Dermis microvascular lymphatic vessel endothelial cell (primary cell): ENCODE data around the gene NPAS3. TPM values are rescaled to one million over a fixed set of nuclear protein-coding genes. Genes with fewer than 3 reads are reported as not detected.

Source experiments
- DNase-seq, 2 donors: peaks; one replicate each; pipeline versions ENCODE4 v3.0.0 to v3.0.0-alpha.2; 2010; ENCODE audit warnings: low read depth in 2 of 2
- total RNA-seq: library from RNA; depleted of rRNA; stranded (reverse); fragments of >200 nt; gene quantifications from 2 replicates; pipeline ENCODE4 v1.2.1, GENCODE V29; 2014

The NPAS3 gene
- total RNA-seq, 1 donor from 2014 or later, result 0.13 TPM

DNA sequence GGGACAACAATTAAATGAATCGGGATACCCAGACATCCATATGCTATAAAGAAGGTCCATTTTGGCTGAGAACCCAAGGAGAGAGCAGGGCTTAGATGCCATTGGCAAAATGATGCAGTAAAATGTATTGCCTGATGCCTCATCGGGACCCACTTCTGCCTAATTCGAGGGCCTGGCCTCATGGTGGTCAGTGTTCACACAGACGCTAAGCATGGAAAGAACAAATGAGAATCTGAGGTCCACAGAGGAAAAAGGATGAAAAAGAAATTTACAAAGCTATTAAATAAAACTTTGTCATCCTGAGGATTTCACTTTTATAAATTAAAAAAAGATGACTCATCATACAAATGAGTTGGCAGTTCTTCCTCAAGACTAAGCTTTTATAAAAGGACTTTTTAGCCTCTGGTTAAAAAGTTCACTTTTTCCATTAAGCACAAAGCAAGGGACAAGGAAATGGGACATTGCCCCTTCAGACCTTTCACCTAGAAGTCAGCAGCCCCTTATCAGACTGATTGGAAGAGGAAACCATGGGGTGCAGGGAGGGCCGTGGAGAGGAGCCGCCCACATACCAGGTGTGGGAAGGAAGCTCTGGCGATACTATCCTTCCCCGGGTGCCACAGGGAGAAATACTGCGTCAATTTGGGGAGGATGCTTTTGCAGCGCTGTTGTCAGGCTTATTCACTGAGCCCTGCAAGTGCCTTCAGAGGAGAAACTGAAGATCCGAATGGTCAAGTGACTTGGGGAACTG is 836.2 kb downstream of the NPAS3 start:
- DNase-seq, result no peak

DNA sequence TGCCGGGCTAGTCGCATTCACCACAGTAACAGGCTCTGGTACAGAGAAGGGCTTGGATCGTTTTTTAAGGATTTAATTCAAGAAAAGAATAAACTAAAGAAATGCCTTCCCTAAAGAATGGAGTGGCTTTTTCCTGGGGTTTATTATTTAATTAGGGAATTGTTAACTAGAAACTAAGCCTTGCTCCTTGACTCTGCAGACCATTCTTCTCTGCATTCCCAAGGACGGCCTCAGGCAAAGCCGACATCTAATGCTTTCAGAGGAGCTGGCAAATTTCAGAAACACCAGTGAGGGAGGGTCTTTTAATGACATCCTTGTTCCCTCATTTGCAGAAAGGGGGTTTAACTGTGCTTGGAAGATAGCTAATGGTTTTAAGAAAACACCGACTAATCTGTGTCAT is 838.2 kb downstream of the NPAS3 start:
- no peak for DNase-seq

DNA sequence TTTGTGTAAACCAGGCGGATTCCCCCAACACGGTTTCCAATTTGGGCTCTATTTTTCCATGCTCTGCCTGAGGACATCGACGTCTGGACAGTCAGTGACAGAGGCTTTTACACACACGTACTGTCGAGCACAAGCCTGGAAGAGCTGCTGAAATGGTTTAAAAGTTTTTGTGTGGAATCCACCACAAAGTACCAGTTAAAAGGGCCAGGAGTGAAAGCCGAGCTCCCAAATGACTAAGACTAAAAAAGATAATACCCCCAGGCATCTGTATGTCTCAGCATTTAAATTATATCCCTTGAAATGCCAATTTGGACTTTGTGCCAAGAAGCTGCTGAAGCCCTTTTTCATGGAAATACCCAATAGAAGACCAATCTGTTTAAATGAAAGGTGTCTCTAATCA is 839.0 kb downstream of the NPAS3 start:
- DNase-seq, result no peak

DNA sequence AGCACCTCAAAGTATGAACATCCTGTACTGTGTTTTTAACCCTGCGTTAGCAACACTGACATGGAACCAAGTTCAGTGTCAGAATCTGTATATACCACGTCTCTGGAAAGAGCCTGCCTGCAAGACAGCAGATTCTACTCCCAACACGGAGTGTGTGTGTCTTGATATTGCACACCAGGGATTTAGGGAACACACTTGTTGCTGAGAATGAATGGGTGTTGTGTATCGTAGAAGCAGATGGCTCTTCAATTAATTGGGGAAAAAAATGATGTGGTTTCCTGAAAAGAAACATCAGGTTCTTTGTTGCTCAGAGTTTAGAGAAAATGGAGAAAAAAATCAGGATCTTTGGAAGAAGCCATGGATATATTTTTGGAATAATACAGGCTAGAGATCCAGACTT is 841.4 kb downstream of the NPAS3 start:
- DNase-seq, result no peak

DNA sequence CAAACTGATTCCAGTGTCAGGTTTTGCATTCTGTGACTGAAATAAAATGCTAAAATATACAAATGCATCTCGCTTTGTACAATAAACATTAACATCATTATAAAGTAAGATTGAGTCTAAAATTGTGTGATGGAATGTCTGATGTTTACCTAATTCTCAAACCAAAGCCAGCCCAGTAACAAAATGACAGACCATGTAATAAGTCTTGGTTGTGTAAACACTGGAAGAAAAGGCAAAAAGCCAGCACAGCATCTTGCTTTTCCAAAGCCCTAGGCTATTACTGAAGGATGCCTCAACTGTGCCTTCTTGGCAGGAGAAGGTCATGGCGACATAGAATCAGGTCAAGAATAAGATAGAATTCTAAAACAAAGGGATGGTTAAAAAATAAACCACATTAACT is 842.6 kb downstream of the NPAS3 start:
- no peak for DNase-seq

DNA sequence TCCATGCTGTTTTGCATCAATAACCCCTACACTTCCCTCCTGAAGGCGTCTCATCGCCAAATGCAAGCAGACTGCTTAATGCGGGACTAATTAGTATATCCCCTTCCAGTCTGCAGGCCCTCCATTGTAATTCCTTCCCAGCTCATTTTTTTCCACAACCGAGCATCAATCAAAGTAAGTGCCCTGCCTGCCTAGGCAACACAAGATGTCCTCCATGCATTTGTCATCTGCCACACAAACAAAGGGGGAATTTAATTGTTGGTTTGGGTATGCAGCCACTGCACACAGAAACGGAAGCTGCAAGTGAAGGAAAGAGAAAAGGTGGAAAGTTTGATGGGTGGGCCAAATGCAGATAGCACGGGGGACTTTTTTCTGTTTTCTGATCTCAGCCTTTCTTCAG is 844.2 kb downstream of the NPAS3 start:
- no peak for DNase-seq

DNA sequence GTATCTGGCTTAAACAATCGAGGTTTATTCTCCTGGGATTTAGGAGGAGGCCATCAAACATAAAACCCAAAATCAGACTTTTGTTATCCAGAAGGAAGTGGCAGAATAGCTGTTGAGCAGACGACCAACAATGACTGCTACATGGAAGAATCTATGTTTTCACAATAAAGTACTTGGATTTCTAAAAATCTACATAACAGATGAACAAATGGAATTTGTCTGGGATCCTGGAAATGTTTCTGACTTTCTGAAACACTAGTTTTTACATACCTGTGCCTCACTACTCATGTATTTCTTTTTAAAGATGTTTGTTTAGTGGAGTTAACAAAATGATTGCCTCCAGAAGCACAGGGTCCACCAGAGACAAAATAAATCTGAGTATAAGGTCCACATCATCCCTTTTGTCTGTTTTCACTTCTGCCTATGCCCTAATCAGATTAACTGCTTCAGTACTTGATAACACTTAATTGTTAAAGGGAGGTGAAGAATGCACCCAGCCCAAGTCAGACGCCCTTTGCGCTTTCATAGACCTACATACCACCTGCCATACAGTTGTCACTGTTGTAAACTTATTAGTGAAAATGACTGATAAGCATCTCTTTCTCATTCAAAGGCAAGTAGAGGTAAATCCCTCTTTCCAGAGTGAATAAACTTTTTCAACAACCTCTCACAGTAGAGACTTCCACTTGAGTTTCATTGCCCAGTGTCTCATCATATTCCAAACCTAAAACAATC is 847.6 kb downstream of the NPAS3 start:
- no peak for DNase-seq

DNA sequence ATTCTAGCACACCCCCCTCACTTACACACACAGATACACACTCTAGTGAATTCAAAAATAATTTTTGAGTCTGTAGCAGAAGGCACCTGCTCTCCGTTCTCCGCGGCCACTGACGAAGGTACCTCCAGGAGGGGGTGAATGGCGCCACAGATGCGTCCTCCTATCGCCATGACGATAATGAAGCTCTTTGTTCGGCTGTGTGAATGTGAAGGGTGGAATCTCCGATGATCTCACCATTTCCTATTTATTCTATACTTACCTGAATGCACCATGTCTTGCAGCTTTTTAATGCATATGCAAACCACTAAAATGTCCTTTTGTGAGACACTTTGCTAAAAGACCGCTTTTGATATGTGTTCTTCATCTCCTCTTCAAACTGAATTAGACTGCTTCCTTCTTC is 849.5 kb downstream of the NPAS3 start:
- no peak for DNase-seq

DNA sequence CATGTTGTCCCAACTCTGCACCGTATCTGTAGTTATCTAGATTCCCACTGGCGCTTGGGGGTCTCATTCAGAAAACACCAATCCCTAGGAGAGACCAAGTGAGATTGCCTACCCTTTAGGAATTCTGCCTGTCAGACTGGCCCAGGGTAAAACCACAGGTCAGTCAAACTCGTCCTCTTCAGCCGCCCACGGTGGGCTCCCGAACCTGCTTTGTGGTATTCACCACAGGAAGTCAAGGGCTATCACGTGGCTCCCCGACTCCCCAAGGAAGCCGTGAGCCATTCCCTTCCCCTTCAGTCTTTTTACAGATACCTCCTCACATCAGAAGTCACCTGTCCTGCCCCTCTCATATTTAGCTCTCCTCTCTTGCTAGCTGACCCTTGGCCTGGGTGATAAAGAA is 852.3 kb downstream of the NPAS3 start:
- no peak for DNase-seq

DNA sequence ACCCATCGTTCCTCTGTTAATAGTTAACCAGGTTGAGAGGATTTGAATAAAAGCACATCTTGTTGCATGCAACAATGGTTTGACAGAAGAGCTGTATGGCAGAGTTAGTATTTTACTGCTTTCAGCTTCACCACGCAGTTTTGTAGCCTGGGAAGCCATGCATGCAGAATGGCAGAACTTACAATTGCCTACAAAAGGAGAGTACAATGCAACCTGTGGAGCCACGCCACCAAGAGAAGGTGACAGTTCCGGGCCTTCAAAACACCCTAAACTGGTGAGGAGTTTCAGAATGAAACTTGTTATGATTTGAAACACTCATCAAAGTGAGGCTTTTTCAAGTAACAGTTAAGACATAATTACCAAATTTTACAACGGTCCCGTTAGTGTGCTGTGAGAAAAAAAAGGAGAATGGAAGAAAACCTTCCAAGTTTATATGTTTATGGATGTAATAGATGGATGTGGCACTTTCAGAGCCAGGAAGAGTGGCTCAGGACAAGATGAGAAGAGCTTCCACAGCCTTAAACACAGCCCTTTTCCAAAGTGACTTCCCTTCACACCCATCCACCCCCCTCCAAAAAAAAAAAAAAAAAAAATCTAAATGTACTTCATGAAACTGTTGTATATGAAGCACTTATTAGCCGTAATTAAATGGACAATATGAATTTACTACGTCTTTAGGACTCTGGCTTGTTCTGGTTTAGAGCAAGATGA is 853.5 kb downstream of the NPAS3 start:
- no peak for DNase-seq

DNA sequence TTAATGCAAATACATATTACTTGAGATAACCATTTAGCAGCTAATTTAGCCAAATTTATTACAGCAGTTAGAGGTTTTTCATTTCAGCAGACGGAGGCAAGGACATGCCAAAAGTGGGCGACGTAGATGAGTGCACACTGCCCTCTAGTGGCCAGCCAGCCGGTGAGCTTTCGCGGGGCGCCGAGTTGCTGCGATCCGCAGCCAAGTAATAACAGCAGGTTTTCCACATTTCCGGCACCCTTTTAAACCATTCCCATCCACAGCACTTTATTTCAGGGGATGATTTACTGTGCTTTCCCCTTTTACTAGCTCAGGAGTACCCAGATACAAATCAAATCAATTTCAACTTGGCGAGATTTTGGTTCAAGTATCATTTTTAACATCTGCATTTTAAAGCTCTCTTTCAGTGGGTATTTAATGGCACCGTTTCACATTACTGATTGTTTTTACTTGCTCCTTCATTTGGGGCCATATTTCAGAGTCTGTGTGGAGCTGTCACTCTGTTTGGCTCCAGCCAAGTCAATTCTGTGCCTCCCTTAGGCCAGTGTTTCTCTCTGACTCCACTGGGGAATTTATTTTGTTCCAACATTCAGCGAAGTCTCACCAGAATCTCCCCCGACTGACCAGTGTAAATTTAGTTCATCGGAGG is 854.2 kb downstream of the NPAS3 start:
- DNase-seq, result peak; percentile 60 to 80

DNA sequence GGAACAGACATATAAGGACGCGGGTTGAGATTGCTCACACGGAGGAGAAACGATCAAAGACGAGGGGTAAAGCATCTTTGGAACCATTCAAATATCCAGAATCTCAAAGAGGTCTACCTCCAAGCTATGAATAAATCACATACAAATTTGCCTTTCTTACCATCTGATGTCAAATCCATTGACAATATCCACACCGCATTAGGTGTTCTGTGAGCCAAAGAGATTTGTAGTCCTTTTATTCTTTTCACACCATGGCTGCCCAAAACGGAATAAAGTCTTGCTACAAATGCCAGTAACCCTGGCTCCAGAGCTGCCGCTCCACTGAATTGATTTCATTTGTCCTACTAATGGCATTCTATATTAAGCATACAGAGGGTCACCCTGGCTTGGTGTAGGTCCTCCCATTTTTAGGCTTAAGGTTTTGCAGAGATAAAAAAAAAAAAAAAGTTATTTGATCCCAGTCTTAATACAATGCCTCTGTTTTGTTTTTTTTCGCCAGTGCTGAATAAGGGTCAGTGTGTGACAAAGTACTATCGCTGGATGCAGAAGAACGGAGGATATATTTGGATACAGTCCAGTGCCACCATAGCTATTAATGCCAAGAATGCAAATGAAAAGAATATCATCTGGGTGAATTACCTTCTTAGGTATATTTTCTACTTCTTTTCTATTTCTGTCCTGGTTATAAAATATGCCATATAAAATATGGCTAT is 854.9 kb downstream of the NPAS3 start:
- no peak for DNase-seq

DNA sequence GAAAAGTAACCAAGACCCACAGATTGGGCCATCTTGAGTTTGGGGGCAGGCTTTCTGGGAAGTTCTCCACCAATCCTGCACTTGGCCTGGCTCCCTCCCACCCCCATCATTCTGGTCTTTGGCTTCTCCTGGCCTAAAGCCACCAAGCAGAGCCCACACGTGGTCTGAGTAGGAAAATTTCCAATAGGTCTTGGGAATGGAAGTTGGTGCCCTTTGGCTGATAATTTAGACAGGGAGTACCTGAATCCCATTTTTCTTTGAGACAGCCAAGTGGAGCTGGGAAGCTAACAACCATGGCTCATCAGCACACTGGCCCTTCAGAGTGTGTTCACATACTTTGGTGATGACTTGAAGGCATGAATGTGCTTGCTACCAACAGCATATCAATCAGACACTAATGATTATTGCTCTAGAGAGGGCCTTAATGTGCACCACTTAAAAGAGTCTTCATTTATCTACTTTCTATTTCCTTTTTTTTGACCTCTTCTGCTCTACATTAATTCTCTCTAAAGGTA is 856.2 kb downstream of the NPAS3 start:
- DNase-seq, result peak in 1 of 2 donors; percentile 3

DNA sequence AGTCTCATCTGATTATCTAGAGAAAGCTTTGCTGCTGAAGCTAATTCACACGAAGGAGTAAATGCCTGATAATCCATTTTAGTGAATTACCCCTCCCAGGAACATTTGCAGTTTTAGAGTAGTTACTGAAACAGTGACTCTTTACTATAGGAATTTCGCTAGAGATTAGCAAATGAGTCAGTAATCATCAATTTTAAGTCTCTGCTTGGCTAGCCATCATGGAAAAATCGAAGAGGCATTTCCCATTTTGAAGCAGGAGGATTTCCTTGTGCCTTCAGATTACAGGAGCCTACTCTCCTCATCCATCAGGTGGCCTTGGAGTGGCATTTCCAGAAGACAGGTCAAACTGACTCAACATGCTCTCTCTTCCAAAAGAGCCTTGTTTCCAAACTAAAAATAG is 857.7 kb downstream of the NPAS3 start:
- DNase-seq, result no peak

DNA sequence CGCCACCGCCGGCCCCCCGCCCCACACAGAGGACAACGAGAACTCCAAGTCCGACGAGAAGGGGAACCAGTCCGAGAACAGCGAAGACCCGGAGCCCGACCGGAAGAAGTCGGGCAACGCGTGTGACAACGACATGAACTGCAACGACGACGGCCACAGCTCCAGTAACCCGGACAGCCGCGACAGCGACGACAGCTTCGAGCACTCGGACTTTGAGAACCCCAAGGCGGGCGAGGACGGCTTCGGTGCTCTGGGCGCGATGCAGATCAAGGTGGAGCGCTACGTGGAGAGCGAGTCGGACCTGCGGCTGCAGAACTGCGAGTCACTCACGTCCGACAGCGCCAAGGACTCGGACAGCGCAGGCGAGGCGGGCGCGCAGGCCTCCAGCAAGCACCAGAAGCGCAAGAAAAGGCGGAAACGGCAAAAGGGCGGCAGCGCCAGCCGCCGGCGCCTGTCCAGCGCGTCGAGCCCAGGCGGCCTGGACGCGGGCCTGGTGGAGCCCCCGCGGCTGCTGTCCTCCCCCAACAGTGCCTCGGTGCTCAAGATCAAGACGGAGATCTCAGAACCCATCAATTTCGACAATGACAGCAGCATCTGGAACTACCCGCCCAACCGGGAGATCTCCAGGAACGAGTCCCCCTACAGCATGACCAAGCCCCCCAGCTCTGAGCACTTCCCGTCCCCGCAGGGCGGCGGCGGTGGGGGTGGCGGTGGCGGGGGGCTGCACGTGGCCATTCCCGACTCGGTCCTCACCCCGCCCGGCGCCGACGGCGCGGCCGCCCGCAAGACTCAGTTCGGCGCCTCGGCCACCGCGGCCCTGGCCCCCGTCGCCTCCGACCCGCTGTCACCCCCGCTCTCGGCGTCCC is 861.3 kb downstream of the NPAS3 start:
- peak in 1 of 2 donors; percentile 33 for DNase-seq

DNA sequence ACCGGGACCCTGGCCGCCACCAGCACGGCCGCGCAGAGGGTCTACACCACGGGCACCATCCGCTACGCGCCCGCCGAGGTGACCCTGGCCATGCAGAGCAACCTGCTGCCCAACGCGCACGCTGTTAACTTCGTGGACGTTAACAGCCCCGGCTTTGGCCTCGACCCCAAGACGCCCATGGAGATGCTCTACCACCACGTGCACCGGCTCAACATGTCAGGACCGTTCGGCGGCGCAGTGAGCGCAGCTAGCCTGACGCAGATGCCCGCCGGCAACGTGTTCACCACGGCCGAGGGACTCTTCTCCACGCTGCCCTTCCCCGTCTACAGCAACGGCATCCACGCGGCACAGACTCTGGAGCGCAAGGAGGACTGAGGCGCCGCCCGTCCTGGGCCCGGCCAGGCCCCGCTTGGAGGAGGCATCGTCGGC is 862.1 kb downstream of the NPAS3 start:
- DNase-seq, result no peak

DNA sequence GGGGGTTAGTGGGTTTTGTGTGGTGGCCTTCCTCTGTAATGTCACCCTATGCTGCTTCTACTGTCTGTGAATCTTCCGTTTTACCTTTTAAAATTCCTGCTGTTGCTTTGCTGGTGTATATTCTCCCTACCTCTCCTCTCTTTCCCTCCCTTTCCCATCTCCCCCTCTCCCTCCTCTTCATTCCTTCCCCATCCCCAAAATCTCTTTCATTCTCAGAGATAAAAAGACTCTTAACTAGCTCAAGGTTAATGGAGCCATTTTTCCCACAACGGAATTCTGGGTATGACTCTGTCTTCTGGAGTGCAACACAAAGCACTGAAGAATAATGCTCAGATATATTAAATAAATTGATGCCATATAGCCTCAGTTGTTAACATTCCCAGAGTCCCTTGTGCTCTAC is 864.1 kb downstream of the NPAS3 start:
- DNase-seq, result no peak

DNA sequence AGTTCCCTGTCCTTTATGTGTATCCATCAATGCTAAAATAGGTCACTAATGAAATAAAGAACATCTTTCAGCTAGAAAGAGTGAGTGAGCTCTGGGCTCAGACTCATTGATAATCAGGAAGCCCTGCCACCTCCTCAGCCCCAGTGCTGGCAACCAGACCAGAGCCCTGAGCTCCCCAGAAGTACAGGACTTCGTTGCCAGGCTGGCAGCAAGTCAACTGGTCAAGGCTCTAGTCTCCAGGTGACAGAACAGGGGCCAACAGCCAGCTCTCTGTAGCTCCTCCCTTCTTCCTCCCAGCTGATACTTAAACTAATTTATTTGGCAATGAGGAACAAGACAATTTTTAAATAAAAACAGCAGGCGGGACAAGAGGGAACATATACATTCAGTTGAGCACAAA is 866.9 kb downstream of the NPAS3 start:
- DNase-seq, result no peak

DNA sequence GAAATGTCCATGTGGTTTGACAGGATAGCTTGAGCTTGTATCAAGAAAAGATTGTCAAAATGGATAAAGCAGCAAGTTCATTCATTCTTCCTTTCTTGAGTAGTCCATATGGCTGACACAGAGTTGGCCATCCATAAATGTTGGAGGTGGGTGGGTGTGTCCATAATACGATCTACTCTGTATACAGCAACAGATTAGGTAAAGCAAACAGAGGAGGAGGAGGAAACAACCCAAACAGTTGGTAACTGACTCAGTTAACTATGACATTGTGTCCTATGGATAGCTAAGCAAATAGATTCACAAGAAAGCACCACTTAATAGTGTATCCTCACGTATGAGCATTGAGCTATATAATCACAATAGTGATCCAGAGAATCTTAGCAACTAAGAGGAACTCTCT is 868.2 kb downstream of the NPAS3 start:
- no peak for DNase-seq

DNA sequence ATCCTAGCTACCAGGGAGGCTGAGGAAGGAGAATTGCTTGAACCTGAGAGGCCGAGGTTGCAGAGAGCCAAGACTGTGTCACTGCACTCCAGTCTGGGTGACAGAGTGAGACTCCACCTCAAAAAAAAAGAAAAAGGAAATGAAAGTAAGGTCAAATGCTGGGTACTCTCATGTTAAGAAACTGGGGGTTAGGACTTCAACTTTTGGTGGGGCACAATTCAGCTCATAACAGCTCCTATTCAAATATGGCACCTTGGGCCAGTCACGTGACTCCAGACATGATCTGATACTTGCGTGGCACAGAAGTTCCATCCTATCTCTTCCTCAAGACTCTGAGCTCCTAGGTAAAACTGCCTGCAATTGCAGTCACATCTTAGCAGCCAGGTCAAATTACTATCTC is 869.5 kb downstream of the NPAS3 start:
- no peak for DNase-seq
